Measurements from ENCODE around the gene GTF2IRD1.

DNA sequence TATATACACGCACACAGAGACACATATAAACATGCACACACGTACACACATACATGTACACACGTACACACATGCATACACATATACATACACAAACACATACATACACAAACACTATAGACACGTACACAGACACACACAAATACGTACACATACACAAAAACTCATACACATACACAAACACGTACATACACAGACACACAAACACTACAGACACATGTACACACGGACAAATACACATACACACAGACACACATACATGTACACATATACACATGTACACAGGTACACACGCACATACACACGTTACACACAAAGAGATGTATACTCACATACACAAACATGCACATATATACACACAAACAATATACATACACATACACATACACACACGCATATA, 35.2 kb upstream of the GTF2IRD1 start:
- TF ChIP-seq EZH2 (conservative IDR thresholded peaks at IDR 0.05; ENCODE audit: low read depth, low read length) (no peak), PTBP1 (IDR thresholded peaks at IDR 0.05; ENCODE audit: low read depth, low read length, poor library complexity, severe bottlenecking) (no peak), RFX5 (IDR thresholded peaks at IDR 0.05; ENCODE audit: low read depth, low read length) (no peak), ZFX (CRISPR knock-in tag; IDR thresholded peaks at IDR 0.05; ENCODE audit: low read depth) (no peak)
